ENCODE data around the gene PRKCA. TPM values are rescaled to one million over a fixed set of nuclear protein-coding genes. Genes with fewer than 3 reads are reported as not detected.
"Not testable (repeated sequence)": the region's sequence is repeated elsewhere in the genome, so short reads cannot be mapped to it uniquely, and the experiment has no call there.

Gene PRKCA
- total RNA-seq, 4 donors from 2014 or later, result 9.6 to 15.5 (median 11.1) TPM

- no peak for TF ChIP-seq POLR2A (IDR thresholded peaks at IDR 0.05)
- TF ChIP-seq, protein P1, sequence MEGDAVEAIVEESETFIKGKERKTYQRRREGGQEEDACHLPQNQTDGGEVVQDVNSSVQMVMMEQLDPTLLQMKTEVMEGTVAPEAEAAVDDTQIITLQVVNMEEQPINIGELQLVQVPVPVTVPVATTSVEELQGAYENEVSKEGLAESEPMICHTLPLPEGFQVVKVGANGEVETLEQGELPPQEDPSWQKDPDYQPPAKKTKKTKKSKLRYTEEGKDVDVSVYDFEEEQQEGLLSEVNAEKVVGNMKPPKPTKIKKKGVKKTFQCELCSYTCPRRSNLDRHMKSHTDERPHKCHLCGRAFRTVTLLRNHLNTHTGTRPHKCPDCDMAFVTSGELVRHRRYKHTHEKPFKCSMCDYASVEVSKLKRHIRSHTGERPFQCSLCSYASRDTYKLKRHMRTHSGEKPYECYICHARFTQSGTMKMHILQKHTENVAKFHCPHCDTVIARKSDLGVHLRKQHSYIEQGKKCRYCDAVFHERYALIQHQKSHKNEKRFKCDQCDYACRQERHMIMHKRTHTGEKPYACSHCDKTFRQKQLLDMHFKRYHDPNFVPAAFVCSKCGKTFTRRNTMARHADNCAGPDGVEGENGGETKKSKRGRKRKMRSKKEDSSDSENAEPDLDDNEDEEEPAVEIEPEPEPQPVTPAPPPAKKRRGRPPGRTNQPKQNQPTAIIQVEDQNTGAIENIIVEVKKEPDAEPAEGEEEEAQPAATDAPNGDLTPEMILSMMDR (IDR thresholded peaks at IDR 0.05), result no peak
- H3K4me3 ChIP-seq (ENCODE audit: low read depth, poor library complexity, severe bottlenecking), result no peak overlapping the region
- no peak for DNase-seq (ENCODE audit: low spot score in 2 of 2)
- 79 to 82% methylated on average over 4 of the region's 4 CpGs for WGBS, 2 donors
- intact Hi-C loops (cut with DNase I; ENCODE audit: low total_unique reads), result no loop called here
Measured at GRCh38 chr17:66341462-66341861, 39.0 kb downstream of the PRKCA start.

GRCh38 chr17:66342263-66342662, 39.9 kb downstream of the PRKCA start:
- intact Hi-C loops (cut with DNase I; ENCODE audit: low total_unique reads); H3K4me3 ChIP-seq (ENCODE audit: low read depth, poor library complexity, severe bottlenecking); DNase-seq (ENCODE audit: low spot score in 2 of 2): not testable (repeated sequence)
- 98 to 100% methylated on average over 4 of the region's 4 CpGs for WGBS, 2 donors

DNA sequence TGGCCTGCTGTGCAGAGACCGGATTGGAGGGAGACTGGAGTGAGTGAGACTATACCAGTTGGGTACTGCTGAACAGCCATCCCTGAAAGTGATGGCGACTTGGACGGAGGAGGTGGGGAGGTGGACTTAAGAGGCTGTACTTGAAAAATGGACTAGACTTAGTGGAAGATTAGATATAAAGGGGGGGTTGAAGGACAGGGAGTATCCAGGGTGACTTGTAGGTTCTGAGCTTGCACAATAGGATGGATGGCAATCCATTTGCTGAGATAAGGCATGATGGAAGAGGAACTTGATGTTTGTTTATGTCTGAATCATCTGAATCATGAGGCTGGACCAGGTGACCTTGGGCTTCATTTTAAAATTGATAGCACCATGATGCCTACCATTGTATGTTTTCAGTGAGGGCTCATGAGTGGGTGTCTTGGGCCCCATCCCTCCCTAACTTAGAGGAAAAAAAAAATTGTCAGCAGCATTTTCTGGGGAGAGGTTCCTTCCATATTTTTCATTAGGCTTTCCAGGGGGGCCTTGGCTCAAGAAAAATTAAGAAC, 41.2 kb downstream of the PRKCA start:
- TF ChIP-seq POLR2A (IDR thresholded peaks at IDR 0.05), result no peak
- TF ChIP-seq, protein P1 (IDR thresholded peaks at IDR 0.05), result no peak
- H3K4me3 ChIP-seq (ENCODE audit: low read depth, poor library complexity, severe bottlenecking), result no peak overlapping the region
- WGBS, 2 donors, result 95 to 98% methylated on average over 3 of the region's 3 CpGs
- intact Hi-C loops (cut with DNase I; ENCODE audit: low total_unique reads), result no loop called here
- DNase-seq (ENCODE audit: low spot score in 2 of 2), result no peak

- WGBS, 2 donors, result 91 to 99% methylated on average over 4 of the region's 4 CpGs
- TF ChIP-seq, protein P1 (IDR thresholded peaks at IDR 0.05), result no peak
- TF ChIP-seq POLR2A (IDR thresholded peaks at IDR 0.05), result no peak
- H3K4me3 ChIP-seq (ENCODE audit: low read depth, poor library complexity, severe bottlenecking), result no peak overlapping the region
- intact Hi-C loops (cut with DNase I; ENCODE audit: low total_unique reads), result no loop called here
- DNase-seq (ENCODE audit: low spot score in 2 of 2), result no peak
Measured at GRCh38 chr17:66344473-66344872, 42.1 kb downstream of the PRKCA start.

- WGBS, 2 donors, result 42 to 50% methylated on average over 4 of the region's 4 CpGs
- TF ChIP-seq POLR2A (IDR thresholded peaks at IDR 0.05), result no peak
- TF ChIP-seq, protein P1 (IDR thresholded peaks at IDR 0.05), result no peak
- intact Hi-C loops (cut with DNase I; ENCODE audit: low total_unique reads), result no loop called here
Measured at GRCh38 chr17:66345264-66345663, 42.9 kb downstream of the PRKCA start.

DNA sequence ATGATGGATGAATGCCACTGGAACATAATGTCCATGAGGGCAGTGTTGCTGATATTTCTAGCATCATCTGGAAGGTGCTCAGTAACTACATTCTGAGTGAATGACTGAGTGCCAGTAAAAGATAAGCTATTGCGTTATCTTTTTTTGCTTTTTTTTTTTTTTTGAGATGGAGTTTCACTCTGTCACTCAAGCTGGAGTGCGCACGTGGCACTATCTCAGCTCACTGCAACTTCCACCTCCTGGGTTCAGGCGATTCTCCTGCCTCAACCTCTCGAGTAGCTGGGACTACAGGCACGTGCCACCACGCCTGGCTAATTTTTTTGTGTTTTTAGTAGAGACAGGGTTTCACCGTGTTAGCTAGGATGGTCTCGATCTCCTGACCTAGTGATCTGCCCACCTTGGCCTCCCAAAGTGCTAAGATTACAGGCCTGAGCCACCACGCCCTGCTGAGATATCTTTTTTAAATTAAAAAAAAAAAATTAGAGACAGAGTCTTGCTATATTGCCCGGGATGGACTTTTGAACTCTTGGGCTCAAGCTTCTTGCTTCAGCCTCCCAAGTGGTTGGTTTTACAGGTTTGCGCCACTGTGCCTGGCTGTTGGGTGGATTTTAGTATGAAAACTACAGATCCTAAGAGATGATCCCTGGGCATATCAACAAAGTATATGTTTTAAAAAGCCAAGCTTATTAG, 43.7 kb downstream of the PRKCA start:
- intact Hi-C loops (cut with DNase I; ENCODE audit: low total_unique reads); H3K4me3 ChIP-seq (ENCODE audit: low read depth, poor library complexity, severe bottlenecking); DNase-seq (ENCODE audit: low spot score in 2 of 2): not testable (repeated sequence)
- WGBS, 2 donors, result 94 to 96% methylated on average over 12 of the region's 12 CpGs

More at GRCh38 chr17:66345264-66345663, 42.9 kb downstream of the PRKCA start:
- H3K4me3 ChIP-seq (ENCODE audit: low read depth, poor library complexity, severe bottlenecking), result no peak overlapping the region
- no peak for DNase-seq (ENCODE audit: low spot score in 2 of 2)
